Measurements from ENCODE around the gene SCFD2.

GRCh38 chr4:53175640-53176039 is 190.2 kb downstream of the SCFD2 start:
- TF ChIP-seq CTCF (IDR thresholded peaks at IDR 0.05) = no peak
- no peak for TF ChIP-seq POLR2A (IDR thresholded peaks at IDR 0.05)

All from ovary (tissue), 3 donors.